Stimulated activated CD4-positive, alpha-beta T cell treated with anti-CD3 and anti-CD28 coated beads, Interleukin-1b, Interleukin-23, amount 100 ng/mL, for 1 hour (primary cell): ENCODE measurements around the gene ZNF839.
A peak's percentile ranks its signal among the peaks of the same experiment; 100 is the strongest.
"Not testable (repeated sequence)": the region's sequence is repeated elsewhere in the genome, so short reads cannot be mapped to it uniquely, and the experiment has no call there.

ENCODE experiments used
- DNase-seq, 2 donors: peaks; one replicate each; pipeline ENCODE4 v3.0.0-alpha.2; 2020; ENCODE audit warnings: low read depth in 2 of 2

The ZNF839 gene

DNA sequence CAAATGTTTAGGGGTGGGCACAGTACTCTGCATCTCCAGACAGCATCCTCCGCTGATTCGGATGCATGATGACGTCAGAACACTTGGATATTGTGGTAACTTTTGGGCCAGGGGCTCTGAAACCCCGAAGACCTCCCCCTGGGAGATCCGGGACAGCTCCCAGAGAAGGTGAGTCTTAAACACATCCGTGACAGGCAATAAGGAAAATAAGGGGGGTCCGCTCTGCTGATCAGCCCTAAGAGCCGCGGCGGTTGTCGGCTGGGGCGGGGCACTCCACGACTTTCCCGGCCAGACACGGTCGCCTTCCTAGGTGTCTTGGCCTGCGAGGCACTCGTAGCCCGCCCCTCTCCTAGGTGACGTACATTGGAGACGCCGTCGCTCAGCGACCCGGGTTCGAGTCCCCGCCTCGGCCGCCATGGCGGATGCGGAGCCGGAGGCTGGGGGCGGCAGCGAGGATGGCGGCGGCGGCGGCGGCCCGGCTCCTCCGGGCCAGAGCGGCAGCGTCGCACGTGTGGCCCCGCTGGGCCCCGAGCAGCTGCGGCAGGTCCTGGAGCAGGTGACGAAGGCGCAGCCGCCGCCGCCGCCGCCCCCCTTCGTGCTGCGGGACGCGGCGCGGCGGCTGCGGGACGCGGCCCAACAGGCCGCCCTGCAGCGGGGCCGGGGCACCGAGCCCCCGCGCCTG is at the start of gene ZNF839:
TSS of gene ZNF839 (plus strand) at position 396 of the 682 bp plus-strand sequence. CDS start at position 416, 20 bp downstream.
- peak; percentile 83 to 93 for DNase-seq

GRCh38 chr14:102272392-102272791 is 47.2 kb upstream of the ZNF839 start:
- no peak for DNase-seq

DNA sequence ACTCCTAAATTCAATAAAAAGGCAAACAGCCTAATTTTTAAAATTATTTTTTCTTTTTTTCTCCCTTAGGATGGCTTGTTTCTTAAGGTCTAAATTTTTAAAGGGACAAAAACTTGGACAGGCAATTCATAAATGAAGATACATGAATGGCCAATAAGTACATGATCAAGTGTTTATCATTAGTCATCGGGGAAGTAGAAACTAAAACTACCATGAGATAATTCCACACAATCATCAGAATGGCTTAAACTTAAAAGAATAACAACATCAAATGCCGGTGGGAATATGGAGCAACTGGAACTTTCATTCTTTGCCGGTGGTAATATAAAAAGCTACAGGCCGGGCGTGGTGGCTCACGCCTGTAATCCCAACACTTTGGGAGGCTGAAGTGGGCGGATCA is 43.7 kb upstream of the ZNF839 start:
- DNase-seq = no peak

DNA sequence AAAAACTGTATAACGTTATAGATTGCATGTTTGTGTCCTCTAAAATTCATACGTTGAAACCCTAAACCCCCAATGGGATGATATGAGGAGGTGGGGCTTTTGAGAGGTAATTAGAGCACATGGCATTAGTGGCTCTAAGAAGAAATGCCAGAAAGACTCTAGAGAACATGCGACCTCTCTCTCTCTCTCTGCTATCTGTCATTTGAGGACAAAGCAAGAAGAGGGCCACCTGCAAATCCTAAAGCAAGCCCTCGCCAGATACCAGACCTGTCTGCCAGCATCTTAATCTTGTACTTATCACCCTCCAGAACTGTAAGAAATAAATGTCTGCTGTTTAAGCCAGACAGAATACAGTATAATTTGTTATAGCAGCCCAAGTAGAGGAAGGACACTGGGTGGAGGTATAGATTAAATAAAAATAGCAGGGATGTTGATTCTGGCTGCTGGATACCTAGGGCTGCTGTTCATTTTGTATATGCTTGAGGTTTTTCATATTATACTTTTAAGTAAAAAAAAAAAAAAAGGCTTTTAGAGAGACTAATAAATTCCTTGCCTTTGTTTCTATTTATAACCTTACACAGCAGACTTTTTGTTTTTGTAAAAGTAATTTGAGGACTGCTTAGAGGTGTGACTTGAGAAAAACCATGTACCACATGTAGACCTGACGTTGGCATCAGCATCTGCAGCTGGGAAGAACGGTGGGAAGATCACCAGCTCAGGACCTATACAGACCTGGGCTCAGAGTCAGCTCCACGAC is 41.5 kb upstream of the ZNF839 start:
- DNase-seq = no peak

DNA sequence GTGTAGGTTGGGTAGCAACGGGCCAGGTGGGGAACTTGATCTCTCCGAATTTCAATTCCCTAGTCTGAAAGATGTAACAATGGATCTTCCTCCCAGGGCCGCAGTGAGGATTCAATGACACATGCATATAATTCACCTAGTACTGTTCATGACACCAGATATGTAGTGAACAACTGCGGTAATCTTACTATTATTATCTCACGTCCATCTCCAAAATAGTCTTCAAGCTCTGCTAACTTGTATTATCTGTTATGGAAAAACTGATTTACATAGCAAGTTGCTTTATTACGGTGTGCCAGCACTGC is 41.0 kb upstream of the ZNF839 start:
- no peak for DNase-seq

DNA sequence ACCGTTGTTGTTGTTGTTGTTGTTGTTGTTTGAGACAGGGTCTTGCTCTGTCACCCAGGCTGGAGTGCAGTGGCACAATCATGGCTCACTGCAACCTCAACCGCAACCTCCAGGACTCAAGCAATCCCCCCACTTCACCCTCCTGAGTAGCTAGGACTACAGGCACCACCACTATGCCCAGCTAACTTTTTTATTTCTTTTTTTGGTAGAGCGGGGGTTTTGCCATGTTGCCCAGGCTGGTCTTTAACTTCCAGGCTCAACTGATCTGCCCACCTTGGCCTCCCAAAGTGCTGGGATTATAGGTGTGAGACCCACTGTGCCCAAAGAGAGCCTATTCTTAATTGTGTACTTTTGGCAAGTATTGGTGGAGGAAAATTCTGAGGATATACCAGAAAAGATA is 40.3 kb upstream of the ZNF839 start:
- DNase-seq = no peak

- no peak for DNase-seq
Measured at GRCh38 chr14:102279688-102280348, 39.7 kb upstream of the ZNF839 start.

DNA sequence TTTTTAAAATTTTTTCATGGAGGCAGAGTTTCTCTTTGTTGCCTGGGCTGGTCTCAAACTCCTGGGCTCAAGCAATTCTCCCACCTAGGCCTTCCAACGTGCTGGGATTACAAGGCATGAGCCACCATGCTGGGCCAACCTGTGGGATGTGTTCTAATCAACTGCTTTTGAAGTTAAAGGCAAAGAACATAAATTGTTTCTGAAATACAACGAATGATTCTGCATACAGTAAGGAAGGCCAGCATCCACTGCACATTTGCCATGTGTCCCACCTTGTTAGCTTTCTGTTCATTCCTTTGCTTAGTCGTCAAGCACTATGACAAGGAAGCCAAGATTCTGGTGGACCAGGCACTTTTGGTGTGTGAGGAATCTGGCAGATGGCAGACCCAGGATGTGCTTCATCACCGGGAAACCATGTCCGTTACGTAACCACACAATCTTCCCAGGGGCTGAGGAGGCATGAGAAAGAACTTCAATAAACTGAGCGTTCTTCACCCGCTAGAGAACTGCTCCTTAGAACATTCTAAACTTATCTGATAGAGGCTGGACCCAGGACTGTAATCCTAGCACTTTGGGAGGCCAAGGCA is 39.1 kb upstream of the ZNF839 start:
- DNase-seq = no peak

GRCh38 chr14:102282751-102283465 is 36.6 kb upstream of the ZNF839 start:
- no peak for DNase-seq

GRCh38 chr14:102283631-102284129 is 35.9 kb upstream of the ZNF839 start:
- DNase-seq = no peak

- DNase-seq = no peak
Measured at GRCh38 chr14:102285106-102285505, 34.4 kb upstream of the ZNF839 start.

DNA sequence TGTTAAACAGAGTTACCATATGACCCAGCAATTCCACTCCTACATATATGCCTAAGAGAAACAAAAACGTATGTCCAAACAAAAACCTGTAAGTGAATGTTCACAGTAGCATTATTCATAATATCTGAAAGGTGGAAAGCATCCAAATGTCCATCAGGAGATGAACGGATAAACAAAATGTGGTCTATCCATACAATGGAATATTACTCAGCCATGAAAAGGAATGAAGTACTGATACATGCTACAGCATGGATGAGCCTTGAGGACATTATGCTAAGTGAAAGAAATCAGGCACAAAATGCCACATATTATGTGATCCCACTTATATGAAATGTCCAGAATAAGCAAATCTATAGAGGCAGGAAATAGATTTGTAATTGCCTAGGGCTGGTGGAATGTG is 31.4 kb upstream of the ZNF839 start:
- DNase-seq = no peak

GRCh38 chr14:102292441-102292840 is 27.1 kb upstream of the ZNF839 start:
- no peak for DNase-seq

DNA sequence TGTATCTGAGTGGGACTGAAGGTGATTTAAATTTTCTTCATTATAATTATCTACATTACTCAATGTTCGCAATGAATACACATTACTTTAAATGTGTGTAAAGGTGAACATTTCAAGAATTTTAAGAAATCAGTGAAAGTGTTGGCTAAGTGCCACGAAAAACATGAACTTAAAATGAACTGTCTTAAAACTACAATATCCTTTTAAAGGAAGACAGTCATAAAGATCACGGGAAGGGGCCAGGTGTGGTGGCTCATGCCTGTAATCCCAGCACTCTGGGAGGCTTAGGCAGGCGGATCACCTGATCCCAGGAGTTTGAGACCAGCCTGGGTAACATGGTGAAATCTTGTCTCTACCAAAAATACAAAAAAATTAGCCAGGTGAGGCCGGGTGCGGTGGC is 25.8 kb upstream of the ZNF839 start:
- DNase-seq = no peak

GRCh38 chr14:102295270-102295669 is 24.3 kb upstream of the ZNF839 start:
- no peak for DNase-seq

GRCh38 chr14:102297436-102298170 is 21.9 kb upstream of the ZNF839 start:
- DNase-seq = no peak

DNA sequence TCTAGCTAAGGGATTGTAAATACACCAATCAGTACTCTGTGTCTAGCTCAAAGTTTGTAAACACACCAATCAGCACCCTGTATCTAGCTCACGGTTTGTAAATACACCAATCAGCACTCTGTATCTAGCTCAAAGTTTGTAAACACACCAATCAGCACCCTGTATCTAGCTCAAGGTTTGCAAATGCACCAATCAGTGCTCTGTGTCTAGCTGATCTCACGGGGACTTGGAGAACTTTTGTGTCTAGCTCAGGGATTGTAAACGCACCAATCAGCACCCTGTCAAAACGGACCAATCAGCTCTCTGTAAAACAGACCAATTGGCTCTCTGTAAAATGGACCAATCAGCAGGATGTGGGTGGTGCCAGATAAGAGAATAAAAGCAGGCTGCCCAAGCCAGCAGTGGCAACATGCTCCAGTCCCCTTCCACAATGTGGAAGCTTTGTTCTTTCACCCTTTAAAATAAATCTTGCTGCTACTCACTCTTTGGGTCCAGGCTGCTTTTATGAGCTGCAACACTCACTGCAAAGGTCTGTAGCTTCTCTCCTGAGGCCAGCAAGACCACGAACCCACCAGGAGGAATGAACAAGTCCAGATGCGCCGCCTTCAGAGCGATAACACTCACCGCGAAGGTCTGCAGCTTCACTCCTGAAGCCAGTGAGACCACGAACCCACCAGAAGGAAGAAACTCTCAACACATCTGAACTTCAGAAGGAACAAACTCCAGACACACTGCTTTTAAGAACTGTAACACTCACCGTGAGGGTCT is 21.1 kb upstream of the ZNF839 start:
- DNase-seq = not testable (repeated sequence)

- no peak for DNase-seq
Measured at GRCh38 chr14:102303664-102304063, 15.9 kb upstream of the ZNF839 start.

GRCh38 chr14:102304611-102305506 is 14.7 kb upstream of the ZNF839 start, which contains the start of gene MOK:
Gene MOK (minus strand): TSS chr14:102305164. CDS start chr14:102304968, 196 bp downstream.
- DNase-seq = peak; percentile 92 to 95
